ENCODE measurements around the gene MAD1L1.
"Not testable (repeated sequence)": the region's sequence is repeated elsewhere in the genome, so short reads cannot be mapped to it uniquely, and the experiment has no call there.

The MAD1L1 gene

GRCh38 chr7:1930381-1931065 lies 302.2 kb downstream of the MAD1L1 start:
- no peak for DNase-seq

- DNase-seq, result not testable (repeated sequence)
Measured at GRCh38 chr7:1929349-1929925, 303.3 kb downstream of the MAD1L1 start.

- no peak for DNase-seq
Measured at GRCh38 chr7:1928645-1929348, 303.9 kb downstream of the MAD1L1 start.

GRCh38 chr7:1927937-1928644 lies 304.7 kb downstream of the MAD1L1 start:
- no peak for DNase-seq

GRCh38 chr7:1926908-1927306 lies 305.8 kb downstream of the MAD1L1 start:
- DNase-seq, result no peak

GRCh38 chr7:1925973-1926907 lies 306.5 kb downstream of the MAD1L1 start:
- no peak for DNase-seq

- DNase-seq, result no peak
Measured at GRCh38 chr7:1925349-1925748, 307.4 kb downstream of the MAD1L1 start.

- no peak for DNase-seq
Measured at GRCh38 chr7:1924258-1924817, 308.4 kb downstream of the MAD1L1 start.

- no peak for DNase-seq
Measured at GRCh38 chr7:1923409-1924257, 309.1 kb downstream of the MAD1L1 start.

GRCh38 chr7:1922870-1923236 lies 309.9 kb downstream of the MAD1L1 start:
- DNase-seq, result no peak

GRCh38 chr7:1922071-1922869 lies 310.5 kb downstream of the MAD1L1 start:
- no peak for DNase-seq

GRCh38 chr7:1920881-1921280 lies 311.9 kb downstream of the MAD1L1 start:
- DNase-seq, result no peak

- no peak for DNase-seq
Measured at GRCh38 chr7:1920266-1920681, 312.5 kb downstream of the MAD1L1 start.

GRCh38 chr7:1919539-1920265 lies 313.0 kb downstream of the MAD1L1 start:
- DNase-seq, result no peak

GRCh38 chr7:1918881-1919525 lies 313.7 kb downstream of the MAD1L1 start:
- no peak for DNase-seq

- DNase-seq, result no peak
Measured at GRCh38 chr7:1918063-1918645, 314.6 kb downstream of the MAD1L1 start.

GRCh38 chr7:1917221-1918062 lies 315.3 kb downstream of the MAD1L1 start:
- no peak for DNase-seq

GRCh38 chr7:1916601-1916970 lies 316.2 kb downstream of the MAD1L1 start:
- no peak for DNase-seq

All from T1000 (cell line).